Thyroid gland (tissue), 4 donors: ENCODE results near the gene TNFRSF11A.

ENCODE experiments used
- POLR2A ChIP-seq, 2 donors: fragments of 450-650 bp; IDR thresholded peaks; one replicate each; pipeline ENCODE4 v1.6.1; 2017; ENCODE audit warnings: antibody characterized with exemption in 2 of 2, mild to moderate bottlenecking in 2 of 2, moderate library complexity in 1 of 2
- TF ChIP-seq, protein P1 (sequence below), 6 experiments: fragments of 200-600 bp in 3 of 6; fragments of 450-650 bp in 3 of 6; sonication (generic) in 3 of 6; IDR thresholded peaks; one replicate each; pipeline ENCODE4 v1.5.1; 2016 to 2019; ENCODE audit warnings: antibody characterized with exemption in 6 of 6, mild to moderate bottlenecking in 2 of 6, inconsistent platforms in 1 of 6, moderate library complexity in 1 of 6

DNA sequence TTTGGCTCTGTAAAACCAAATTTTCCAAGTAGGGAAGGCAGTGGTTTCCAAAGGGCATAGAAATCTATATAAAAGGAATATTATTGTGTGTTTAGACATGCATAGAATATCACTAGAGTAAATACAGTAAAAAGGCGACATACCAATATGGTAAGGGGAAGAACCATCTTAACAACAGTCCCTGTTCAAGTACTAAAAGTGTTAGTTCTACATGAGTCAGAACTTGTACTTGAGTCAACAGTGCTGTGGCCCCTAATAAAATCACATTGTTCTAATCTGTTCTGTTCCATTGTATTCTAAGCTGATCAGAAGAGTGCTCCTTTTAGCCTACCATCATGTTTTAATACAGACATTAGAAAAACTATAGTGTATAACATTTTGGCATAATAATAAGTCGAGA lies 36.1 kb upstream of the TNFRSF11A start:
- TF ChIP-seq, protein P1, sequence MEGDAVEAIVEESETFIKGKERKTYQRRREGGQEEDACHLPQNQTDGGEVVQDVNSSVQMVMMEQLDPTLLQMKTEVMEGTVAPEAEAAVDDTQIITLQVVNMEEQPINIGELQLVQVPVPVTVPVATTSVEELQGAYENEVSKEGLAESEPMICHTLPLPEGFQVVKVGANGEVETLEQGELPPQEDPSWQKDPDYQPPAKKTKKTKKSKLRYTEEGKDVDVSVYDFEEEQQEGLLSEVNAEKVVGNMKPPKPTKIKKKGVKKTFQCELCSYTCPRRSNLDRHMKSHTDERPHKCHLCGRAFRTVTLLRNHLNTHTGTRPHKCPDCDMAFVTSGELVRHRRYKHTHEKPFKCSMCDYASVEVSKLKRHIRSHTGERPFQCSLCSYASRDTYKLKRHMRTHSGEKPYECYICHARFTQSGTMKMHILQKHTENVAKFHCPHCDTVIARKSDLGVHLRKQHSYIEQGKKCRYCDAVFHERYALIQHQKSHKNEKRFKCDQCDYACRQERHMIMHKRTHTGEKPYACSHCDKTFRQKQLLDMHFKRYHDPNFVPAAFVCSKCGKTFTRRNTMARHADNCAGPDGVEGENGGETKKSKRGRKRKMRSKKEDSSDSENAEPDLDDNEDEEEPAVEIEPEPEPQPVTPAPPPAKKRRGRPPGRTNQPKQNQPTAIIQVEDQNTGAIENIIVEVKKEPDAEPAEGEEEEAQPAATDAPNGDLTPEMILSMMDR (IDR thresholded peaks at IDR 0.05), result no peak
- no peak for TF ChIP-seq POLR2A (IDR thresholded peaks at IDR 0.05)
